Measurements from ENCODE around the gene NUDT19.

DNA sequence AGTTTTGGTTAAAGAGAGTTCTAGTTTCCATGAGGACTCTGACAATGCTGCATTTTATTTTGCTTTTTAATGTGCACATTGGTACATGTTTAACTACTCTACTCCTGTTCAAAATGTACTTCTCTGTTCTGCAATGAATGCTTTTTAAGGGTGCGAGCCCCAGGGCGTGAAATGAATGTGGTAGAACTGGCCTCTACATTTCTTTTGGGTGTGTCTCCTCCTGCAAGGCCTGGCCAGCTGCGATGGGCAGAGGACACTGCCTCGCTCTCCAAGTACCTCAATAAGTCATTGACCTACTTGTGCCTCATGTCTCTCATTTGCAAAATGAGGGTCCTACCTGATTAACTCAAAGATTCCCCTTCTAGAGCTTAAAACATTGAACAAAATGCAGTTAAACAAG is 9.3 kb upstream of the NUDT19 start:
- TF ChIP-seq, protein P1, sequence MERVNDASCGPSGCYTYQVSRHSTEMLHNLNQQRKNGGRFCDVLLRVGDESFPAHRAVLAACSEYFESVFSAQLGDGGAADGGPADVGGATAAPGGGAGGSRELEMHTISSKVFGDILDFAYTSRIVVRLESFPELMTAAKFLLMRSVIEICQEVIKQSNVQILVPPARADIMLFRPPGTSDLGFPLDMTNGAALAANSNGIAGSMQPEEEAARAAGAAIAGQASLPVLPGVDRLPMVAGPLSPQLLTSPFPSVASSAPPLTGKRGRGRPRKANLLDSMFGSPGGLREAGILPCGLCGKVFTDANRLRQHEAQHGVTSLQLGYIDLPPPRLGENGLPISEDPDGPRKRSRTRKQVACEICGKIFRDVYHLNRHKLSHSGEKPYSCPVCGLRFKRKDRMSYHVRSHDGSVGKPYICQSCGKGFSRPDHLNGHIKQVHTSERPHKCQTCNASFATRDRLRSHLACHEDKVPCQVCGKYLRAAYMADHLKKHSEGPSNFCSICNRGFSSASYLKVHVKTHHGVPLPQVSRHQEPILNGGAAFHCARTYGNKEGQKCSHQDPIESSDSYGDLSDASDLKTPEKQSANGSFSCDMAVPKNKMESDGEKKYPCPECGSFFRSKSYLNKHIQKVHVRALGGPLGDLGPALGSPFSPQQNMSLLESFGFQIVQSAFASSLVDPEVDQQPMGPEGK (CRISPR knock-in tag; IDR thresholded peaks at IDR 0.05; ENCODE audit: borderline replicate concordance): no peak
- TF ChIP-seq ZC3H10 (CRISPR knock-in tag; IDR thresholded peaks at IDR 0.05) (no peak), CSDC2 (CRISPR knock-in tag; IDR thresholded peaks at IDR 0.05) (no peak), ZNF565 (CRISPR knock-in tag; conservative IDR thresholded peaks at IDR 0.05; ENCODE audit: low read depth) (no peak)
- TF ChIP-seq, protein P2, sequence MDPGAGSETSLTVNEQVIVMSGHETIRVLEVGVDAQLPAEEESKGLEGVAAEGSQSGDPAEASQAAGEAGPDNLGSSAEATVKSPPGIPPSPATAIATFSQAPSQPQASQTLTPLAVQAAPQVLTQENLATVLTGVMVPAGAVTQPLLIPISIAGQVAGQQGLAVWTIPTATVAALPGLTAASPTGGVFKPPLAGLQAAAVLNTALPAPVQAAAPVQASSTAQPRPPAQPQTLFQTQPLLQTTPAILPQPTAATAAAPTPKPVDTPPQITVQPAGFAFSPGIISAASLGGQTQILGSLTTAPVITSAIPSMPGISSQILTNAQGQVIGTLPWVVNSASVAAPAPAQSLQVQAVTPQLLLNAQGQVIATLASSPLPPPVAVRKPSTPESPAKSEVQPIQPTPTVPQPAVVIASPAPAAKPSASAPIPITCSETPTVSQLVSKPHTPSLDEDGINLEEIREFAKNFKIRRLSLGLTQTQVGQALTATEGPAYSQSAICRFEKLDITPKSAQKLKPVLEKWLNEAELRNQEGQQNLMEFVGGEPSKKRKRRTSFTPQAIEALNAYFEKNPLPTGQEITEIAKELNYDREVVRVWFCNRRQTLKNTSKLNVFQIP (CRISPR knock-in tag; IDR thresholded peaks at IDR 0.05; ENCODE audit: borderline replicate concordance, low read depth): no peak
